ENCODE results near the gene MRTO4.
"Not testable (repeated sequence)": the region's sequence is repeated elsewhere in the genome, so short reads cannot be mapped to it uniquely, and the experiment has no call there.

The MRTO4 gene

DNA sequence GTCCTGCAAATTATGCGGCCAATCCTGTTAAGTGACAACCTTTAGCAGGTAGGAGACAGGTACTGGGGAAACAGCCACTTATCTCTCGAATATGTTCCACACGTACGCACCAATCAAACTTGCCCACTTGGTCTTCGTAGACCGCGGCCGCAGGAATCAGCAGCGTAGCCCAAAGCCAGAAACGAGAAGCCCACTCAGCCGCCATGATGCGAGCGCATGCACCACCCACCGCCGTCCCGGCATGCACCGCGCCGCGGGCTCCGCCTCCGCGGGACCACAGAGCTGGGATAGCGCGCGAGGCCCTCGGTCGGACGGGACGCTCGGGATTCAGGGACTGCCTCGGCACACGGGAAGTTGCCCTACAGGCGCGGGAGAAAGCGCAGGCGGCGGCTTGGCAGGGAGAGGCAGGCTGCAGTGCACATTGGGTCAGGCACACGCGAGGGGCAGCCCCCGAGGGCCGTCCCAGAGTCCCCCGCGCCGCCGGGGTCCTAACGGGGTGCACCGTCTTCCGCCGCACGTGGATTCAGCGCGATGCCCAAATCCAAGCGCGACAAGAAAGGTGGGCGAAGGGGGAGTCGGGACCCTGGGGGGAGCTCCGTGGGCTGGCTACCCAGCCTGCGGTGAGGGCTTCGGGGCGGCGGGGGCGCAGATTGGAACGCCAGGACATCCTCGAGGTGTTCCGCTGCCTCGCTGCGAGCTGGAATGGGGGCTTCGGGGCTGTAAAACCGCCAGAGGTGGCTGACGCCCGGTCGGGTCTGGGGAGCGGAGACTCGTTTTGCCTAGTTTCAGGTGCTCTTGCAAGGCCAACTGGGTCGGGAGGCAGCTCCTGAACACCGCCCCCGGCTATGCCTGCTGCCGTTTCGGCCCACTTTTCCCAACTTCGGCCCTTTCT, at the start of gene MRTO4, which contains the start of gene EMC1:
MRTO4 (plus strand) TSS at position 501 of the 892 bp plus-strand sequence; CDS start at position 532, 31 bp downstream.
EMC1 (minus strand) TSS at position 220 of the 892 bp plus-strand sequence; CDS start at position 205, 15 bp downstream.
- peak; percentile 86 for DNase-seq

DNA sequence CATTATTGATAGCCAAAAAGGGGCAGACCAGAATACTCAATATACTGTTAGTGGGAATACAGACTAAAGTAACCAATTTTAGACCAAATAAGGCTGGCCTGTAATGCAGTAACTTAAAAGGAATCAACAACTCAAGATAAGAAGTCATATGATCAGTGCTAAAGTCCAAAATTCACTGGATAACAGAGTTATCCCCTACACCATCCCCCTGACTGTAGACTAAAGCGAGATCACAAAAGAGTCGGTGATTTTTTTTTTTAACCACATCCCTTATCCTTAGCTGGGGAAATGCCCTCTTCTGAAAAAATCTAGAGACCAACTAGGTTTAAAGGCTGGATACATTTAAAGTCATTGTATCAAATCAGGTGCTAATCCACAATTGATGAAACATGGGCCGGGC, 49.2 kb upstream of the MRTO4 start:
- no peak for DNase-seq

GRCh38 chr1:19203440-19203839, 48.2 kb upstream of the MRTO4 start:
- no peak for DNase-seq

GRCh38 chr1:19204446-19205266, 46.9 kb upstream of the MRTO4 start:
- no peak for DNase-seq

GRCh38 chr1:19205403-19205802, 46.2 kb upstream of the MRTO4 start:
- no peak for DNase-seq

GRCh38 chr1:19205845-19206244, 45.8 kb upstream of the MRTO4 start:
- no peak for DNase-seq

- DNase-seq: peak; percentile 11
Observed at GRCh38 chr1:19206947-19207346, 44.7 kb upstream of the MRTO4 start.

GRCh38 chr1:19208710-19209438, 42.7 kb upstream of the MRTO4 start:
- no peak for DNase-seq

- DNase-seq: no peak
Observed at GRCh38 chr1:19209439-19209989, 42.1 kb upstream of the MRTO4 start.

- DNase-seq: peak; percentile 93
Observed at GRCh38 chr1:19209990-19210771, 41.4 kb upstream of the MRTO4 start, which contains the start of gene UBR4. Gene UBR4, minus strand, starts transcription at chr1:19210266. Its CDS starts 18 bp downstream, at chr1:19210248.

DNA sequence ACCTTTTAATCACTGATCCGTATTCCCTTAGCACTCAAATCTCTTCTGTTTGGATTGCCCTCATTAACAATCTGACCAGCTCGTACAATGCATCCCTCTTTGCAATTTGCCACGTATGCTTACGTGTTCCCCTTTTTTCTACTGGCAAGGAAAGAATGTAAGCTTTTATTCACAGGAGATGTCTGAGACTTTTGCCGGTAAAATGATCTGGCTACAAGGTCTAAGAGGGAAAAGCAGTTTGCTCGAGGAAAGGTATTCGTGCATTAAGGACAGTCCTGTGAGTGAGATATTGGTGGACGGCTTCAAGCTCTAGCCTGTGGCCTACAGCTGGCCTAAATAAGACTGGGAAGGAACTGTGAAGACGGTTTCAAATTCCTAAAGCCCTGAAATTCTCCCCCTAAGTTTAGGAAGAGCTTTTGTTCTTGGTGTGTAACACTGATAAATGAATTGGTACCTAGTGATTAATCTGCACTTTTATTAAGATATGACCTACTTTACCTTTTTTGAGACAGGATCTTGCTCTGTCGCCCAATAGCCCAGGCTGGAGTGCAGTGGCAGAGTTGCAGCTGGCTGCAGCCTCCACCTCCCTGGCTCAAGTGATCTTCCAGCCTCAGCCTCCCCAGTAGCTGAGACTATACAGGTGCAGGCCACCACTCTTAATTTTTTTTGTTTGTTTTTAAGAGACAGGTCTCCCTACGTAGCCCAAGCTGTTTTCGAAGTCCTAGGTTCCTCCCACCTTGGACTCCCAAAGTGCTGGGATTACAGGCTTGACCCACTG, 40.6 kb upstream of the MRTO4 start:
- DNase-seq: peak; percentile 24

GRCh38 chr1:19212167-19212566, 39.4 kb upstream of the MRTO4 start:
- no peak for DNase-seq

- DNase-seq: no peak
Observed at GRCh38 chr1:19213580-19213979, 38.0 kb upstream of the MRTO4 start.

GRCh38 chr1:19216585-19216984, 35.0 kb upstream of the MRTO4 start:
- not testable (repeated sequence) for DNase-seq

DNA sequence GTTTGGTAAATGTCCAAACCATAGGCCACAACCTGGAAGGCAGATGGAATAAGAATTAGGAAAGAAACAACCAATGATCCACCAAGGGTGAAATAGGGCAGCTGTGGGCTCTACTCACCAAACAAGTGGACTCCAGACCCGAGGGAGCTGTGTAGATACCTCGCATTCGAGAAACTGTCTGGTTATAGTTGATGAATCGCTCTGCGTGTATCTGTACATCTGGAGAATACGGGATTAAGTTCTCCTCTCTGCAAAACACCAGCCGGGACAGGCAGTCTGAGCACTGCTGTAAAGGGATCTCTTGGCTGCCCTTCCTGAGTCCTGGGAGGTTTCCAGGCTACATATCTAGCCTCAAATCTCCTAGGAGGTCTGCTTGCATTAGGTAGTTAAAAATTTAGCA, 32.2 kb upstream of the MRTO4 start:
- no peak for DNase-seq

GRCh38 chr1:19220080-19220846, 31.3 kb upstream of the MRTO4 start:
- DNase-seq: no peak

DNA sequence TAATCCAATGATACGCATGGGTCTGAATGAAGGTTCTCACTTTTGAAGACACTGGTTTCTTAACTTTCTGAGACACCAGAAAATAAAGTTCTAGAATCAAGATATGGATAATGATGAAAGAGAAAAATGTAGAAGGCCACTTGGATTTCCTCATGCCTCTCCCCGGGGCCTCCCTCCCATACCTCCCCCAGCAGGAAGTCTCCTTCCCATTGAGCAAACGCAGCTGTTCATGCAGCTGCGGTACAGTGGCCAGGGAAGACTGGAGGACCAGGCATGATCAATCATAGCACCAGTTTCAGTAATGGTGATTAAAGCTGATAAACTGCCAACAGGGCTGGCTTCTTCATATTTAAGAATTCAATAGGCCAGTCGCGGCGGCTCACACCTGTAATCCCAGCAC, 30.6 kb upstream of the MRTO4 start:
- DNase-seq: no peak

DNA sequence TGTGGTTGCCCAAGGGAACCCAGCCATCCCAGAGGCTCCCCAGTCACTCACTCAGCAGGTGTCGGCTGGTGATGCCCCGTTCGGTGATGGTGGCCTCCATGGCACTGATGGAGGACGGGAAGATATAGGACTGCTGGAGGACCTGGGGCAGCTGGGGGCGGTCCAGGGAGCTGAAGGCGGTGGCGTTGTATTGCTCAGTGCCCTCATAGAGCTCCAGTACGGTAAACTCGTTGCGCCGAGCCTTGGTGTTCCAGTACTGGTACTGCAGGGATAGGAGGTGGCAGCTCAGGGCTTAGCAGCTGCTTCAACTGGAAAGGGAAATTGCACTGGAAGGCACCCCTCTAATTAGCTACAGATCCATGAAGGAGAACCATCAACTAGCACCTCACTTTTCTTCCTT, 29.0 kb upstream of the MRTO4 start:
- no peak for DNase-seq

DNA sequence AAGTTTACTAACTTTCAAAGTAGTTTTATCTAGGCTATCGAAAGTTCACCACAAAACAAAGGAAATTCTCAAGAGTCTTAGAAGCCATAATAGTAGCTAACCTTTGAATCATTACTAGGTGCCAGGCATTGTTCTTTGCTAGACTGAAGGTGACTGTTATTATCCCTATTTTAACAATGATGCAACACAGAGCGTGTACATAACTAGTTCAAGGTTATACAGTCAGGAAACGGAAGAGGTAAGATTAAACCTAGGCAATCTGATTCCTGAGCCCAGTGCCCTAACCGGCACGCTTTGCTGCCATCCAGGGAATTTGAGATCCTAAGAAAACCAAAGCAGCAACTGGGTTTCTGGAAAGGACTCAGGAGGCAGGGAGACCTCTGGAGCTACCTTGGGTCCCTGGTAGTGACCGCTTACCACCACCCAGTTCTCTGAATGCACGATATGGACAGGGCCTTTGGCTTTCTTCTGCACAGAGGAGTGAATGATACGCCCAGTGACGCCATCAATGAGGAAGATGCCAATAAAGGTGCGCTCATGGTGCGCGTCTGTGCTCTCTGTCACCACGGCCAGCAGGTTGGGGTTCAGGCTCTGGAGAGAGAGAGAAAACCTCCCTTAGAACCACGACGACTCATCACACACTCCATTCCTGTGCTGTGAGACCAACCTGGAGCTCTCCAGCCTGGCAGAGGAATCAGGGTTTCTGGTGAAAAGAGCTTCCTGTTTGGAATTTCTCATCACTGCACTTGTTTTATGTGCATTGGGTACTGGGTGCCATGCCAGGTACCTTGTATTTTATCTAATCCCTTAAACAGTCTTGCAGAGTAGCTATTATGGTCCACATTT, 28.4 kb upstream of the MRTO4 start:
- DNase-seq: no peak

All from GDM1 (cell line).